Duodenal mucosa (tissue), 2 donors: ENCODE measurements around the gene DNAH1.

Source experiments
- H3K27ac ChIP-seq: one replicate; pipeline ENCODE4 v1.7.0; 2013; ENCODE audit warnings: low read depth, low read length
- H3K27me3 ChIP-seq, 2 donors: one replicate each; pipeline ENCODE4 v1.7.0; 2013; ENCODE audit warnings: low read length in 2 of 2, control low read depth in 1 of 2; ENCODE audit not compliant: insufficient read depth in 2 of 2, control insufficient read depth in 1 of 2
- H3K36me3 ChIP-seq, 2 donors: one replicate each; pipeline ENCODE4 v1.7.0; 2013; ENCODE audit warnings: low read length in 2 of 2, control low read depth in 1 of 2; ENCODE audit not compliant: insufficient read depth in 2 of 2, control insufficient read depth in 1 of 2
- H3K4me1 ChIP-seq, 2 donors: one replicate each; pipeline ENCODE4 v1.7.0; 2013; ENCODE audit warnings: low read length in 2 of 2, control low read depth in 1 of 2; ENCODE audit not compliant: insufficient read depth in 2 of 2, control insufficient read depth in 1 of 2
- H3K4me3 ChIP-seq, 2 donors: one replicate each; pipeline ENCODE4 v1.7.0; 2013; ENCODE audit warnings: low read length in 2 of 2, low read depth in 1 of 2
- H3K9ac ChIP-seq, 2 donors: one replicate each; pipeline ENCODE4 v1.7.0; 2013; ENCODE audit warnings: low read length in 2 of 2, low read depth in 1 of 2
- H3K9me3 ChIP-seq, 2 donors: one replicate each; pipeline ENCODE4 v1.7.0; 2013; ENCODE audit warnings: low read length in 2 of 2, control low read depth in 1 of 2; ENCODE audit not compliant: control insufficient read depth in 1 of 2

The DNAH1 gene

DNA sequence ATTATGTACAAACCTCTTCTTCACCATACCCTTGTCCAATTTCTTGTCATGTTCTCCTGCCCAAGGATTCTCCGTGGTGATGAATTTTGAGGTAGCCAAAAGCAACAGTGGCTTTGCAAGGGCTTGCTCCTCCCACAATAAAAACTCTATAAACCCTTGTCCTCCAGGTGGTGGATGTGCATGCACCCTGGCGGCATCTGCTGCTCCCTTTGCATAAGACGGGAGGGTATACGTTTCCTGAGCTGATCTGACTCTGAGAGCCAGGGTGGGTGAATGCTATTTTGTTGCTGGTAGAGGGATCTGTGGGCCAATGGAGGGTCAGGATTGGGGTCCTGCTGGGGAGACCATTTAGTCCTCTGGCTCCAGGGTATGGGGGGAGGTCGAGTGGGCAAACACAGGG lies 5.4 kb downstream of the DNAH1 start:
- Histone ChIP-seq H3K36me3 (no peaks in the 10 kb centered on the region), H3K4me1 (peaks cover 6 to 16% of the 10 kb centered on the region in 2 donors)

DNA sequence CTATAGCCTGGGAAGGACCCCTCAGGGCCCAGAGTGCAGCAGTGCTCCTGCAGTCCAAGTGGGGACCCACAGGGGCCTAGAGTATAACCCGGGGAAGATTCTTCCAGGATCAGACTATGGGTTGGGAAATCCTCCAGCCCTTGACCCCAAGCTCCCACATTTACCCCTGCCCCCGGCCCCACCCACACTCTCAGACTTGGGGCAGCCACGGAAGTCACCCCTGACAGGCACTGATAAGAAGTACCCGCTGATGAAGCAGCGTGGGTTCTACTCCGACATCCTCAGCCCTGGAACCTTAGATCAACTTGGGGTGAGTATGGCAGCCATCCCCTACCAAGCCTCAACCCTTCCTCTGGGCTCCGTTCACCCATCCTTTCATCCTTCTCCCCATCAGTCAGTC lies 6.3 kb downstream of the DNAH1 start:
- H3K36me3 ChIP-seq, result no peaks in the 10 kb centered on the region
- H3K9me3 ChIP-seq, result no peaks in the 10 kb centered on the region
- no peak overlapping the region for H3K4me3 ChIP-seq
- no peak overlapping the region for H3K27ac ChIP-seq
- H3K27me3 ChIP-seq, result no peaks in the 10 kb centered on the region
- peaks cover 0 to 11% of the 10 kb centered on the region in 2 donors for H3K4me1 ChIP-seq
- no peak overlapping the region for H3K9ac ChIP-seq

More for the DNA sequence above, 5.4 kb downstream of the DNAH1 start:
- Histone ChIP-seq H3K27me3 (no peaks in the 10 kb centered on the region), H3K9me3 (no peaks in the 10 kb centered on the region), H3K27ac (no peak overlapping the region), H3K4me3 (no peak overlapping the region), H3K9ac (no peak overlapping the region)

DNA sequence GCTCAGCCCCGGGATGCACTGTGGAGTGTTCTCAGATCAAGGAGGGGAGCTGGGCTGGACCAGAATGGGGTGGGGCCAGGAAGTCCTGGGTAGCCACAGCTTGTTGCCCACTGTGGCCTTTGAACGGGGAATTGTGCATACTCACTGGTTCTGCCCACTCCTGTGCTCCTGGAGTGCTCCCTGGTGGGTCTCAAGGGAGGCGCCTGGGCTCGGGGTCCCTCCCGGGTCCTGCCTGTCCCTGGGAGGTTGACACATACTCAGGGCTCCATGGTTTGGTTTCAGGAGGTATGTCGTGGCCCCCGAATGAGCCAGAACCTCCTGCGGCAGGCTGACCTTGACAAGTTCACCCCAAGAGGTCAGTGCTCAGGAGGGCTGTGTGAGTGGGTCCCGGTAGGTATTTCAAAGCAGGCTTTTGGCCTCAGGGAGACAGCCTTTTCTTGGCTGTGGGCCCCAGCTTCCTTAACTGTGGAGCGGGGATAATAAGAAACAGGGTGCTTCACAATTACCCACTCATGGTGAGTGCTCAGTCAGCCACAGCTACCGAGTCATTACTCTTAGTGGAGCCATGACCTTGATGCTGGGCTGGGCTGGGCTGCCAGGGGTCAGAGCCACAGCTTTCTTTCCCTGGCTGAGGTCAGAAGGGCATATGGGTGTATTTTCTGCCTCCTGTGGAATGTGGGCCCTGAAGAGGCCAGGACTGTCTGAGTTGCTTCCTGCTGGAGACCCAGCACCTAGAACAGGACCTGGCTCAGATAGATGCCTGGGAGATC lies 7.6 kb downstream of the DNAH1 start:
- Histone ChIP-seq H3K4me3 (no peak overlapping the region), H3K9ac (no peak overlapping the region), H3K9me3 (no peaks in the 10 kb centered on the region), H3K4me1 (peaks cover 0 to 8% of the 10 kb centered on the region in 2 donors), H3K27me3 (no peaks in the 10 kb centered on the region), H3K36me3 (peaks cover 0 to 7% of the 10 kb centered on the region in 2 donors), H3K27ac (no peak overlapping the region)

DNA sequence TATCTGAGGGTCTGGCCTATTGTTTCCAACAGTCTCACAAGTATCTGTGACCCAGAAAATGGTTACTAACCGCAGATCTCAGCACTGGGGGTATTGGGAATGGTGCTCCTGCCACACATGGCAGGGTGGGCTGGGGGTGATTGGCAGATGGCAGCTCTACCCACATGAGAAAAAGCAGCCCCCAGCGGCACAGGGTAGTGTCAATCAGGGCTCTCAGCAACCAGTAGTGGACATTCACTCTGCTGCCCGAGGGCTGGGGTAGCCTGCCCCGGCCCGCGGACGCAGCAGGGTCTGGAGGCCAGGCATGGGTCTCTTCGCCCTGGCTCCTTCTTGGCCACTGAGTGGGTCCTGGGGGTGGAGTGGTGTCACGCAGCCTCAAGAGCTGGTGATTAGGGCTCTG lies 8.6 kb downstream of the DNAH1 start:
- no peaks in the 10 kb centered on the region for H3K27me3 ChIP-seq

DNA sequence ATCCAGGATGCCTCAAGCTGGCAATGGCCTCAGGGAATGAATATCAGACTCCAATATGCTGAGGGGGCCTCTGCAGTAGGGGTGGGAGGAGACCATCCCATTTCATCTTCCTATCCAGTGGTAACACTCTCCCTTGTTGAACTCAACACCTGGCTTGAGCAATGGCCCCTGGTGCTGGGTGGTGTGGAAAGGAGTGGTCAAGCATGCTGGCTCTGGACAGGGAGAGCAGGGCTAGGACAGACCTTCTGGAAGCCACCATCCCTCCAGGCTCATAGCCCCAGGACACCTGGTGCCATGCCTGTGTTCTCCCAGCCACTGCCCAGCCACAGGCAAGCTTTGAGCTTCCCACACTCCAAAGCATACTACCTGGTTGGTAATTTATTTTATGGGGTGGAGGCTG lies 9.6 kb downstream of the DNAH1 start:
- Histone ChIP-seq H3K27ac (no peak overlapping the region), H3K36me3 (peaks cover 0 to 7% of the 10 kb centered on the region in 2 donors), H3K9ac (no peak overlapping the region), H3K9me3 (no peaks in the 10 kb centered on the region), H3K4me3 (no peak overlapping the region), H3K4me1 (peaks cover 0 to 8% of the 10 kb centered on the region in 2 donors), H3K27me3 (no peaks in the 10 kb centered on the region)

More for the DNA sequence above, 8.6 kb downstream of the DNAH1 start:
- Histone ChIP-seq H3K9ac (no peak overlapping the region), H3K36me3 (peaks cover 0 to 7% of the 10 kb centered on the region in 2 donors), H3K4me1 (peaks cover 0 to 8% of the 10 kb centered on the region in 2 donors), H3K27ac (no peak overlapping the region), H3K9me3 (no peaks in the 10 kb centered on the region), H3K4me3 (no peak overlapping the region)

DNA sequence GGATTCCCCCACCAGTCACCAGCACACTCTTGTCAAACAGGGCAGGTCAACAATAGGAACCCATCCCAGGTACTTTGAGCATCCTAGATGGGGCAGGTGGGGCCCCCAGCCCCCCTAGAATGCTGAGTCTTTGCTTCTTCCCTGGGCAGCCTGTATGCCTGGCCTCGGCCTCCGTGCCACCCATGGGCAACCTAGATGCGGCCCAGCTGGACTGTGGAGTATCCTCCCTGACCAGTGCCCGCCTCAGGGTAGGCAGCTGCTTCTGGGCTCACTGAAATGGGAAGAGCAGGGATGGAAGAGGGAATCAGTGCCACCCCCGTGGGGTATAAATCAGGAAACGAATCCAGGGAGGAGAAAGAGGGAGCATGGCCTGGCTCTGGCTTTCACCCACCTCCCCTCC lies 10.9 kb downstream of the DNAH1 start:
- Histone ChIP-seq H3K27ac (no peak overlapping the region), H3K4me1 (peaks cover 0 to 8% of the 10 kb centered on the region in 2 donors), H3K27me3 (no peaks in the 10 kb centered on the region), H3K4me3 (no peak overlapping the region), H3K9ac (no peak overlapping the region), H3K9me3 (no peaks in the 10 kb centered on the region), H3K36me3 (peaks cover 0 to 12% of the 10 kb centered on the region in 2 donors)

DNA sequence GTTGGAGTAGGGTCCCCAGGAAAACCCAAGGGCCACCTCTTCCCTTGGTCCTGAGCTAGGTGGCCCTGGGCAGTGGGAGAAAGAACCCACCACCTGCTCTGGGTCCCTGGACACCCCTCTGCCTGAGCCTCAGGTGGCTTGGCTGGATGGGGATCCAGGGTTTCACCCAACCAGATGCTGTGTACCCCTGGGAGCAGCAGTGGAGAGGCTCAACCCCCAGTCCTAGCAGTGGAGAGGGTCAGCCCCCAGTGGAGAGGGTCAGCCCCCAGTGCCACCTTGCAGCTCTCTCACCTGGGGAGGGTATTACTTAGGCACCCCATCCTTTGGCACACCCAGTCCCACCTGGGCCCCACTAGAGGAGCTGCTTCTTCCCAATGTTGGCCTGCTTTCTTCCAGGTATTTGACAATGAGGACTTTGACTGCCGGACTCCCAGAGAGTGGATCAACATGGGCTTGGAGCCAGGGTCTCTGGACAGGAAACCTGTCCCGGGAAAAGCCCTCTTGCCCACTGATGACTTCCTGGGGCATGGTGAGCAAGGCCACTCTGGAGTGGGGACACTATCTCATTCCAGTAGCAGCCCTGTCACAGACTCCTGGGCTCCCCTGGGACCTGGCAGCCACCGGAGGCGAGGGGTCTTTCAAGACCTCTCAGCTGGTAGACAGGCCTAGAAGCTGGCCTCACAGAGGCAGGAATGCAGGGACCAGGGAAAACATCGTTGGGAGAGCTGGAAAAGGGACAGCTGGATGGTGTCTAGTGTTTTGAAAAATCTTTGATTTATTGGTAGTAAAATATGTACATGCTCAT lies 11.6 kb downstream of the DNAH1 start:
- H3K9ac ChIP-seq, result no peak overlapping the region
- H3K27ac ChIP-seq, result no peak overlapping the region
- peaks cover 0 to 17% of the 10 kb centered on the region in 2 donors for H3K36me3 ChIP-seq
- H3K4me3 ChIP-seq, result no peak overlapping the region
- H3K27me3 ChIP-seq, result no peaks in the 10 kb centered on the region
- peaks cover 0 to 8% of the 10 kb centered on the region in 2 donors for H3K4me1 ChIP-seq
- H3K9me3 ChIP-seq, result no peaks in the 10 kb centered on the region

DNA sequence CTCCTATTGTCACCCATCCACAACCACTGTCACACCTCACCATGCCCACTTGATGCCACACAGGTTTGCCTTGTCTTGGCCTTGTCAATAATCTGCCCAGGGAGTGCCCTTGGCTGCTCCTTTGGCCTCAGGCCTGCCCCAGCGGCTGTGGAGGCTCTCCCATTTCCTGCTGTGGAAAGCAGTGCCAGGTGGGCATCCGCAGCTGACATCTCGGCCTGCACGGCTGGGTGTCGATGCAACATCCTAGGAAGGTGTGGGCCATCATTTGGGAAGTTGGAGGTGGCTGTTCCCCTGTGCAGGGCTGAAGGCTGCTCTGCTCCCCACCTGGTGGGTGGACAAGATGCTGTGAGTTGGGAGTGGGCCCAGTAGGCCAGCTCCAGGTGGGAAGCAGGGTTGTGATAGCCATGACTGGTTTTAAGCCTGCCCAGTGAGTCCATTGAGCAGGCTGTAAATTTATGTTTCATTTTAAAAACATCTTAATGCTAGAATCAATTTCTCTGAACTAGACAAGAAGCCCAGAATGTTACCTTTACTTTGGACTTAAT lies 12.5 kb downstream of the DNAH1 start:
- Histone ChIP-seq H3K27me3 (no peaks in the 10 kb centered on the region), H3K4me3 (no peak overlapping the region), H3K9me3 (no peaks in the 10 kb centered on the region), H3K4me1 (peaks cover 0 to 4% of the 10 kb centered on the region in 2 donors), H3K36me3 (peaks cover 0 to 17% of the 10 kb centered on the region in 2 donors), H3K27ac (no peak overlapping the region), H3K9ac (no peak overlapping the region)

DNA sequence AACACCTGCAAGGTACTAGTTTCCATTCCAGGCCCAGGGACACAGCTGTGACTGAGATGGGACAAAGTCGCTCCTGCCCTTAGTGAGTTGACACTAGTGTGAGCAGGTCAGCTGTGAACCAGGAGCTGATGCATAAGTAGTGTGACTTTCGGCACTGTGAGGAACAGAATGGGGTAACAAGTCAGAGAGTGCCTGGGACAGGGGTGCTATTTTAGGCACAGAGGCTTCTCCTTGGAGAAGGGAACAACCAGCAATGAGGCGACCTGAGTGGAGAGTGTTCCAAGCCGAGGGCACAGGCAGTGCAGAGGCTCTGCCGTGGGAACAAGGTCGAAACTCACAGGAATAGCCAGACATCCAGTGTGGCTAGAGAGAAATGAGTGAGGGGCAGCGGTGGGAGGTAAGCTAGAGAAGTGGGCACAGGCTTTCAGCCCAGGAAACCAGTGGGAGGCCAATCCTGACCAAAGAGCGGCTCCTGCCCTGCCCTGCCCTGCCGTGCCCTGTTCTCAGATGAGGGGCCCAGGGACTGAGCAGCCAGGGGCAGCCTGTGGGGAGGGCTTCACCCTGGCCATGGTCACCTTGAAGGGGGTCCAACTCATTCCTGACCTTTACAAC lies 14.2 kb downstream of the DNAH1 start:
- no peaks in the 10 kb centered on the region for H3K27me3 ChIP-seq
- peaks cover 0 to 21% of the 10 kb centered on the region in 2 donors for H3K36me3 ChIP-seq
- H3K27ac ChIP-seq, result no peak overlapping the region
- no peaks in the 10 kb centered on the region for H3K4me1 ChIP-seq
- H3K9me3 ChIP-seq, result no peaks in the 10 kb centered on the region
- no peak overlapping the region for H3K9ac ChIP-seq
- no peak overlapping the region for H3K4me3 ChIP-seq

DNA sequence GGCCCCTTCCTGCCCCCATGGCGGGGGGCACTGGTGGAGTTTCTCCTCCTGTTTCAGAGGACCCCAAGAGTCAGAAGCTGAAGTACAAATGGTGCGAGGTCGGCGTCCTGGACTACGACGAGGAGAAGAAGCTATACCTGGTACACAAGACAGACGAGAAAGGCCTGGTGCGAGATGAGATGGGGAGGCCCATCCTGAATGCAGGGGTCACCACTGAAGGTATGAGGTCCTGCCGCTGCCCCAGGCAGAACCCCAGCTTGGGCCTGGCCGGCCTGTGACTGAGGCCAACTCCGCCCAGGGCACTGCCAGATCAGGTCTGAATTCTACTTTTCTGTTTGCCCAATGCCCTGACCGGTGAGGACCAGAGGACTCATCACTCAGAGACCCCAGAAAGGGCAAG lies 15.0 kb downstream of the DNAH1 start:
- peaks cover 0 to 21% of the 10 kb centered on the region in 2 donors for H3K36me3 ChIP-seq
- no peak overlapping the region for H3K4me3 ChIP-seq
- no peaks in the 10 kb centered on the region for H3K9me3 ChIP-seq
- H3K4me1 ChIP-seq, result no peaks in the 10 kb centered on the region
- H3K27me3 ChIP-seq, result no peaks in the 10 kb centered on the region
- no peak overlapping the region for H3K27ac ChIP-seq
- no peak overlapping the region for H3K9ac ChIP-seq
